Fibroblast of mammary gland (primary cell): Measurements from ENCODE around the gene ACVRL1.

Source experiments
- DNase-seq: peaks from one replicate; pipeline ENCODE4 v3.0.0-alpha.2; 2010; ENCODE audit warnings: low read depth
- H3K4me3 ChIP-seq: 2 replicates; pipeline ENCODE4 v1.5.1; 2011; ENCODE audit warnings: low read depth, mild to moderate bottlenecking, low read length, moderate library complexity; ENCODE audit not compliant: control insufficient read depth
- CTCF ChIP-seq: conservative IDR thresholded peaks from 2 replicates; pipeline ENCODE4 v1.5.1; 2011; ENCODE audit warnings: low read depth, low read length, inconsistent platforms; ENCODE audit not compliant: control insufficient read depth, insufficient read depth

The ACVRL1 gene

DNA sequence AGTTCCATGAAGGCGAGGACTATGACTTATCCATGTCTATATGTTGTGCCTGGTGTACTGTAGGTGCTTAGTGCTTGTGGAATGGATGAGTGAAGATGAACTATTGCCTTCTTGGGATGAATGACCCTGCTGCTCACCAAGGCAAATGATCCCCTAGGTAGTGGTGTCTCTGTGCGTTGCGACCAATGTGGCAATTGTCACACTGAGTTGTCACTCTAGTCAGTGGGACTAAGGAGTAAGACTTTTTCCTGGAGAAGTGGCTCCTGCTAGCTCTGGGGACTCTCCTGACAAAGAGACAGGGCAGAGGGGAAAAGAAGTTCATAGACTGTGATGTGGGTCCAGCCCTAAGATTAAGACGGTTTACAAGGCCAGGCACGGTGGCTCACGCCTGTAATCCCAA is 40.8 kb downstream of the ACVRL1 start:
- DNase-seq: no peak
- no peak for TF ChIP-seq CTCF
- H3K4me3 ChIP-seq: no peak overlapping the region

- no peak for TF ChIP-seq CTCF
- DNase-seq: peak; percentile 31
- H3K4me3 ChIP-seq: no peak overlapping the region
Observed at GRCh38 chr12:51949342-51950030, 42.2 kb downstream of the ACVRL1 start.

DNA sequence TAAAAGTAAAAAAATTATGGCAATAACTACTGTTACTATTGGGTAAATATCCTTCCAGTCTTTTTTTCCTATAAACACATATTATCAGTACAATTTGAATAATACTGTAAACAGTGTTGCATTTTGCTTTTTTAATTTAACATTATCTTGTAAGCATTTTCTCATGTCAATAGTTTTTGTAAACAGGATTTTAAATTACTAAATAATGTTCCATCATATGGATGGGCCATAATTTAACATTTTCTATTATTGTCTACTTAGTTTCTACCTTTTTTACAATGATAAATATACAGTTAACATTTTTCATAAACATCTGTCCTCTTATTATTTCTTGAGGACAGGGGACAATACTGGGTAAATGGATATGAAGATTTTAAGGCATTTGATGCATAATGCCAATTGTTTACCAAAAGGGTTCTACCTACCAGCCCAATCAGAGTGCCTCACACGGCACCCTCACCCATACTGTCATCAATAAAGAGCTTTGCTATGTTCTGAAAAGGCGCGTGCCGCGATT is 43.4 kb downstream of the ACVRL1 start:
- no peak for DNase-seq
- peak overlapping the region; percentile 64 for H3K4me3 ChIP-seq
- TF ChIP-seq CTCF: no peak

DNA sequence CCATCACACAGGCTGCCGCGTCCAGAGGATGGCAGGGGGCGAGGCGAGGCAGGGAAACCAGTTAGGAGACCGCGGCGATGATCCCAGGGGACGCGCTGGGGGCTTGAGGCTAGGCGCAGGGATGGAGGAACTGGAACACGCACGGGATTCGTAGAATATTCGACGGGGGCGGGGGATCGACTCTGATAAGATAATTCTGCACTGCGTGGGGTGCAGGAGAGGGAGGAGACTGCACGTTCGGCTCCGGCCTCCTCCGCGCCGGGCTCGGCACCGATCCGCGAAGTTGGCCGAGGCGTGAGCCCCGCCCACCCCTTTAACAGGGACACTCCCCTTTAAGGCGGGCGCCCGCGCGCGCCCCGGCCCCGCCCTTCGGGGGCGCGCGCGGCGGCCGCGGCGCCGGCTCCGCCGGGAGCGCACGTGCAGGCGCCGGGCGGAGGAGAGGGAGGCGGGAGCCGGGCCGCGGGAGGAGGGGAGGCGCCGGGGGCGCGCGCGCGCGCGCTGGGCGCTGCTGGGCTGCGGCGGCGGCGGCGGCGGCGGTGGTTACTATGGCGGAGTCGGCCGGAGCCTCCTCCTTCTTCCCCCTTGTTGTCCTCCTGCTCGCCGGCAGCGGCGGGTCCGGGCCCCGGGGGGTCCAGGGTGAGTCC is 44.0 kb downstream of the ACVRL1 start, which contains the start of gene ACVR1B:
Gene ACVR1B (plus strand): TSS at position 501 of the 644 bp plus-strand sequence. CDS start 45 bp downstream, at position 546.
- peak; percentile 85 for DNase-seq
- peak within 1 kb of the TSS; percentile 87 for H3K4me3 ChIP-seq
- no peak for TF ChIP-seq CTCF

GRCh38 chr12:51951843-51952722 is 44.8 kb downstream of the ACVRL1 start:
- TF ChIP-seq CTCF: no peak
- H3K4me3 ChIP-seq: peak overlapping the region; percentile 87
- no peak for DNase-seq

GRCh38 chr12:51953089-51953488 is 45.8 kb downstream of the ACVRL1 start:
- TF ChIP-seq CTCF: no peak
- DNase-seq: no peak
- H3K4me3 ChIP-seq: peak overlapping the region; percentile 87
